SHP77 (cell line): Measurements from ENCODE around the gene AFP.

Experiments used
- DNase-seq, 2 experiments: peaks; one replicate each; lab custom pipeline; 2025; lab: John Stamatoyannopoulos, UW

AFP gene

DNA sequence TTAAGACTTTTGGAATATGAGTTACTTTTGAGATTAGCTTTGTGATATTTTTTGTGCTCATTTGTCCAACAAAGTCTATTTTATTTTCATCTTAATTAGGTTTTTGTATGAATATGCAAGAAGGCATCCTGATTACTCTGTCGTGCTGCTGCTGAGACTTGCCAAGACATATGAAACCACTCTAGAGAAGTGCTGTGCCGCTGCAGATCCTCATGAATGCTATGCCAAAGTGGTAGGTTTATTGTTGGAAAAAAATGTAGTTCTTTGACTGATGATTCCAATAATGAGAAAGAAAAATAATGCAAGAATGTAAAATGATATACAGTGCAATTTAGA is 21.1 kb upstream of the AFP start:
- no peak for DNase-seq

DNA sequence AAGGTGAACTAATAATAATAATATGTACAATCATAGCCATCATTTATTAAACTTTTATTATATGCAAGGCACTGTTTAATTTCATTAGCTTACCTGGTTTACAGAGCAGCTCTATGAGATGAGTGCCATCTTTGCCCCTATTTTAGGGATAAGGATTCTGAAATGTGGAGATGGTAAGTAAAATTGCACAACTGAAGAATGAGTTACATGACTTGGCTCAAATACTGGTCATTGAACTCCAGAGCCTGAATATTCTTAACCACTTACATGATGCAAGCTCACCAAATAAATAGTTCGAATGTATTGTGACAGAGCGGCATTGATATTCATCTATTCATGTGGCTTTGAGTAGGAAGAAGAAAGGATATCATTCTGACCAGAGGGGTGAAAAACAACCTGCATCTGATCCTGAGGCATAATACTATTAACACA is 20.2 kb upstream of the AFP start:
- no peak for DNase-seq

DNA sequence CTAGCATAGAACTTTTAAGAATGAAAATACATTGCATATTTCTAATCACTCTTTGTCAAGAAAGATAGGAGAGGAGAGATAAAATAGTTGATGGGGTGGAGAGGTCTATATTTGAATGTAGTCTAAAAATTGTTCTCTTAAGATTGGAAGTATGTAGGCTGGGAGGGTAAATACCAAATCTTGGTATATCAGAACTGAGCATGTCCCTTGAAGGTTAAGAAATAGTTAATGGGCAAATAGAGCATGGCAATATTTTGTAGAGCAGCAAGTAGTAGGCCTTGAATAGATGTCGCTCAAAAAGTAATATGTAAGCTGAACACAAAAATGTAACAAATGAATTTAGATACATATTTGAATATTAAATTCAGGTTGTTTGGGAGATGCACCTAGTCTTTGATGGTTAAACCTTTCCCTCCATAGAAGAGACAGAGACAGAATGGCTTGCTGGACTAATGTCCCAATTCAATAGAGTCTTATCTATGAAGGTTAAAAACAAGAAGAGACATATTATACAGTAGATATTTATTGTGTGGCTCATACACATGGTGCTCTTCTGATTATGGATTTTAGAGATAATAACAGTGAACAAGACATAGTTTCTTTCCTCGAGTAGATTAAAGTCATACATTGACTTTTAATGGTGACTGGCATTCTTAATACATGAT is 19.5 kb upstream of the AFP start:
- DNase-seq, result no peak

DNA sequence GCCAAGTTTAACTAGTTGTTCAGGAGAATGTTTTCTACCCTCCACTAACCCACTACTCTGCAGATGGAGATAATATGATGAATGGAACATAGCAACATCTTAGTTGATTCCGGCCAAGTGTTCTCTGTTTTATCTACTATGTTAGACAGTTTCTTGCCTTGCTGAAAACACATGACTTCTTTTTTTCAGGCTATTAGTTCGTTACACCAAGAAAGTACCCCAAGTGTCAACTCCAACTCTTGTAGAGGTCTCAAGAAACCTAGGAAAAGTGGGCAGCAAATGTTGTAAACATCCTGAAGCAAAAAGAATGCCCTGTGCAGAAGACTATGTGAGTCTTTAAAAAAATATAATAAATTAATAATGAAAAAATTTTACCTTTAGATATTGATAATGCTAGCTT is 18.7 kb upstream of the AFP start:
- no peak for DNase-seq

DNA sequence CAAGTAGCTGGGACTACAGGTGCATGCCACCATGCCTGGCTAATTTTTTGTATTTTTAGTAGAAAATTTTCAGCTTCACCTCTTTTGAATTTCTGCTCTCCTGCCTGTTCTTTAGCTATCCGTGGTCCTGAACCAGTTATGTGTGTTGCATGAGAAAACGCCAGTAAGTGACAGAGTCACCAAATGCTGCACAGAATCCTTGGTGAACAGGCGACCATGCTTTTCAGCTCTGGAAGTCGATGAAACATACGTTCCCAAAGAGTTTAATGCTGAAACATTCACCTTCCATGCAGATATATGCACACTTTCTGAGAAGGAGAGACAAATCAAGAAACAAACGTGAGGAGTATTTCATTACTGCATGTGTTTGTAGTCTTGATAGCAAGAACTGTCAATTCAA is 18.0 kb upstream of the AFP start:
- DNase-seq, result no peak

DNA sequence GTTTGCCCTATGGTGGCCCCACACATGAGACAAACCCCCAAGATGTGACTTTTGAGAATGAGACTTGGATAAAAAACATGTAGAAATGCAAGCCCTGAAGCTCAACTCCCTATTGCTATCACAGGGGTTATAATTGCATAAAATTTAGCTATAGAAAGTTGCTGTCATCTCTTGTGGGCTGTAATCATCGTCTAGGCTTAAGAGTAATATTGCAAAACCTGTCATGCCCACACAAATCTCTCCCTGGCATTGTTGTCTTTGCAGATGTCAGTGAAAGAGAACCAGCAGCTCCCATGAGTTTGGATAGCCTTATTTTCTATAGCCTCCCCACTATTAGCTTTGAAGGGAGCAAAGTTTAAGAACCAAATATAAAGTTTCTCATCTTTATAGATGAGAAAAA is 17.3 kb upstream of the AFP start:
- no peak for DNase-seq

DNA sequence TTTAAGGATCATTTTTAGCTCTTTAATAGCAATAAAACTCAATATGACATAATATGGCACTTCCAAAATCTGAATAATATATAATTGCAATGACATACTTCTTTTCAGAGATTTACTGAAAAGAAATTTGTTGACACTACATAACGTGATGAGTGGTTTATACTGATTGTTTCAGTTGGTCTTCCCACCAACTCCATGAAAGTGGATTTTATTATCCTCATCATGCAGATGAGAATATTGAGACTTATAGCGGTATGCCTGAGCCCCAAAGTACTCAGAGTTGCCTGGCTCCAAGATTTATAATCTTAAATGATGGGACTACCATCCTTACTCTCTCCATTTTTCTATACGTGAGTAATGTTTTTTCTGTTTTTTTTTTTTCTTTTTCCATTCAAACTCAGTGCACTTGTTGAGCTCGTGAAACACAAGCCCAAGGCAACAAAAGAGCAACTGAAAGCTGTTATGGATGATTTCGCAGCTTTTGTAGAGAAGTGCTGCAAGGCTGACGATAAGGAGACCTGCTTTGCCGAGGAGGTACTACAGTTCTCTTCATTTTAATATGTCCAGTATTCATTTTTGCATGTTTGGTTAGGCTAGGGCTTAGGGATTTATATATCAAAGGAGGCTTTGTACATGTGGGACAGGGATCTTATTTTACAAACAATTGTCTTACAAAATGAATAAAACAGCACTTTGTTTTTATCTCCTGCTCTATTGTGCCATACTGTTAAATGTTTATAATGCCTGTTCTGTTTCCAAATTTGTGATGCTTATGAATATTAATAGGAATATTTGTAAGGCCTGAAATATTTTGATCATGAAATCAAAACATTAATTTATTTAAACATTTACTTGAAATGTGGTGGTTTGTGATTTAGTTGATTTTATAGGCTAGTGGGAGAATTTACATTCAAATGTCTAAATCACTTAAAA is 16.6 kb upstream of the AFP start:
- no peak for DNase-seq

DNA sequence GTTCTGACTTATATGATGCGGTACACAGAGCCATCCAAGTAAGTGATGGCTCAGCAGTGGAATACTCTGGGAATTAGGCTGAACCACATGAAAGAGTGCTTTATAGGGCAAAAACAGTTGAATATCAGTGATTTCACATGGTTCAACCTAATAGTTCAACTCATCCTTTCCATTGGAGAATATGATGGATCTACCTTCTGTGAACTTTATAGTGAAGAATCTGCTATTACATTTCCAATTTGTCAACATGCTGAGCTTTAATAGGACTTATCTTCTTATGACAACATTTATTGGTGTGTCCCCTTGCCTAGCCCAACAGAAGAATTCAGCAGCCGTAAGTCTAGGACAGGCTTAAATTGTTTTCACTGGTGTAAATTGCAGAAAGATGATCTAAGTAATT is 15.4 kb upstream of the AFP start:
- DNase-seq, result no peak

DNA sequence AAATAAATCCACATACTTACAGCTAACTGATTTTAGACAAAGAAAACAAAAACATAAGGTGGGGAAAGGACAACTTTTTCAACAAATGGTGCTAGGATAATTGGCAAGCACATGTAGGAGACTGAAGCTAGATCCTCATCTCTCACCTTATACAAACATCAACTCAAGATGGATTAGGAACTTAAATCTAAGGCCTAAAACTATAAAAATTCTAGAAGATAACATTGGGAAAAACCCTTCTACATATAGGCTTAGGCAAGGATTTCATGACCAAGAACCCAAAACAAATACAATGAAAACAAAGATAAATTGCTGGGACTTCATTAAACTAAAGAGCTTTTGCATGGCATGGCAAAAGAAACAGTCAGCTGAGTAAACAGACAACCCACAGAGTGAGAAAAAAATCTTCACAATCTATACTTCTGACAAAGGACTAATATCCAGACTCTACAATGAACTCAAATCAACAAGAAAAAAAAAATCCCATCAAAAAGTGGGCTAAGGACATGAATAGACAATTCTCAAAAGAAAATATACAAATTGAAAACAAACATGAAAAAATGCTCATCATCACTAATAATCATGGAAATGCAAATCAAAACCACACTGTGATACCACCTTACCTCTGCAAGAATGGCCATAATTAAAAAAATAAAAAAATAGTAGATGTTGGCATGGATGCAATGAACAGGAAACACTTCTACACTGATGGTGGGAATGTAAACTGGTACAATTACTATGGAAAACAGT is 14.1 kb upstream of the AFP start:
- no peak for DNase-seq

DNA sequence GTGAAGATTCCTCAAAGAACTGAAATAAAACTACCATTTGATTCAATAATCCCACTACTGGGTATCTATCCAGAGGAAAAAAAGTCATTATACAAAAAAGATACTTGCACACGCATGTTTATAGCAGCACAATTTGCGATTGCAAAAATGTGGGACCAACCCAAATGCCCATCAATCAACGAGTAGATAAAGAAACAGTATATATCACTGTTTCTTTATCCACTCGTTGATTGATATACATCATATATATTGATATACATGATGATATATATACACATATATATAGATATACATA is 13.6 kb upstream of the AFP start:
- no peak for DNase-seq

DNA sequence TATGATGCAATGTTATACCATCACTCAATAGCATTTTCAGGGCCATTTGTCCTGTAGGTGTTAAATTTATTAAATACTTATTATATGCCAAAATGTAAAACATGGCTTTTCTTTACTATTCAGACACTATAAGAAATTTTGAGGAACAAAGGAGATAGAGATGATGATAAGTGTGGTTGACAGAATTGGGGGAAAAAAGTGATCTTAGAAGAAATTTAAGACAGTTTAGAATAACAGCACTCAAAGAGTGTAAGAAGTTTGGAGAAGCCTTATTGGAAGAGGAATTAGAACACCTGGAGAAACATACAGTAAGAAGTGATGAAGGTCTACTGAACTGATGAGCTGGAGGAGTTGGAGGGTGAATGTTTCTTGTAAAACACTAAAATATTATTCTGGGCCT is 12.8 kb upstream of the AFP start:
- DNase-seq, result no peak

DNA sequence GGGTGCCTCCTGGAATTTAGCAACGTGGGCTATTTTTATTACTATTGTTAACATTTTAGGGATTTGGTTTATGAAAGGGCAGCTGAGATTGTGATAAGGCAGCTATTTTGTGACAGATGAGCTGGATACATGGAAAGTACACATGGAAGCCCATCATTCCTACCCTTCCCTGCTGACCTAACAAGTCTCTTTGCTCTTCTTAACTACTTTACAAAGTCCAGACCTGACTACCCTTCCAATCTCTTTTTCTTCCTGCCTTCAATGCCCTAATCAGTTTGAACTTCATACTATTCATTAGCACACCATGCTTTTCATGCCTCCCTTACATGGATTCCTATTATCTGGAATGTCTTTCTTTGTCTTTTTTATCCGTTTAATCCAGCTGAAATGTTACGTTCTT is 9.4 kb upstream of the AFP start:
- DNase-seq, result no peak

DNA sequence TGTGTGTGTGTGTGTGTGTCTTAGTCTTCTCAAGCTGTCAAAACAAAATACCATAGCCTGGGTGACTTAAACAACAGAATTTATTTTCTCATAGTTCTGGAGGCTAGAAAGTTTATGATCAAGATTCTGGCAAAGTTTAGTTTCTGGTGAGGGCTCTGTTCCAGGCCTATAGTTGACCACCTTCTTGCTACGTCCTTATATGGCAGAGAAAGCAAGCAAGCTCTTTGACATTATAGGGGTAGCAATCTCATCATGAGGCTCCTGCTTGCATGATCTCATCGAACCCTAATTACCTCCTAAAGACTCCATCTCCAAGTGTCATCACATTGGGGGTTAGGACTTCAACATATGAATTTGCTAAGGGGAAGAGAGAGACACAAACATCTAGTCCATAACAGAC is 6.9 kb upstream of the AFP start:
- DNase-seq, result no peak

DNA sequence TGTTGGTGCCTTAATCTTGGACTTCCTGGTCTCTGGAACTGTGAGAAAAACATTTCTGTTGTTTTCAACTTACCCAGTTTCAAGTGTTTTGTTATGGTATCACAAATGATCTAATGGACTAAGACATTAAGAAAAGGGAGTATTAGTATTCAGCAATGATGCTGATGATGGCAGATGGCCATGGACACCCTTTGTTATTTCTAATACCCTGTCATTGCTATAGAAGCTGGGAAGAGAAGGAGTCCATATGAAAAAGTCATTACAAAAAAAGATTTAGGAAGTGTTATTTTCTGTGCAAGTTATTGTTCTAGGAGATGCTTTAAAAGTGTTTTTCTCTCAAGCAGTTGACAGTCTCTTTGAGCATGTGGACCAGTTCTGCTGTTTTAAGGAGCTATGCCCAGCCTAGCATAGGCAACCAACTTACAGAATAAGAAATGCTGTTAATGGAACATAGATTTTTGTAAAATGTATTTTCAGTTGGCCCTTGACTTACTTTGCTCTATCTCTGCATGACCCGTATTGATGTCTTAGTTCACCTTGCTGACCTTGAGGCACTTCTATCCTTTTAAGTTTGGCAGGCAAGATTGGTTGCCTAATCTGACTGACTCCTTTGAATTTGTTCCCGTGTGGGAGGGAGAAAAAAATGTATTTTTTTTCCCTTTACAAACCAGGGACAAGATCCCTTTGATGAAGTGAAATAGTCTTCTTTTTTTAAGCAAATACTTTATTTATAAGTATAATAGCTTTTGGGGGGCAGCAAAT is 6.0 kb upstream of the AFP start:
- DNase-seq, result no peak

DNA sequence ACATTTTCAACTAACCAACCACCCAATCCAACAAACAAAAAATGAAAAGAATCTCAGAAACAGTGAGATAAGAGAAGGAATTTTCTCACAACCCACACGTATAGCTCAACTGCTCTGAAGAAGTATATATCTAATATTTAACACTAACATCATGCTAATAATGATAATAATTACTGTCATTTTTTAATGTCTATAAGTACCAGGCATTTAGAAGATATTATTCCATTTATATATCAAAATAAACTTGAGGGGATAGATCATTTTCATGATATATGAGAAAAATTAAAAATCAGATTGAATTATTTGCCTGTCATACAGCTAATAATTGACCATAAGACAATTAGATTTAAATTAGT is 4.2 kb upstream of the AFP start:
- DNase-seq, result no peak

DNA sequence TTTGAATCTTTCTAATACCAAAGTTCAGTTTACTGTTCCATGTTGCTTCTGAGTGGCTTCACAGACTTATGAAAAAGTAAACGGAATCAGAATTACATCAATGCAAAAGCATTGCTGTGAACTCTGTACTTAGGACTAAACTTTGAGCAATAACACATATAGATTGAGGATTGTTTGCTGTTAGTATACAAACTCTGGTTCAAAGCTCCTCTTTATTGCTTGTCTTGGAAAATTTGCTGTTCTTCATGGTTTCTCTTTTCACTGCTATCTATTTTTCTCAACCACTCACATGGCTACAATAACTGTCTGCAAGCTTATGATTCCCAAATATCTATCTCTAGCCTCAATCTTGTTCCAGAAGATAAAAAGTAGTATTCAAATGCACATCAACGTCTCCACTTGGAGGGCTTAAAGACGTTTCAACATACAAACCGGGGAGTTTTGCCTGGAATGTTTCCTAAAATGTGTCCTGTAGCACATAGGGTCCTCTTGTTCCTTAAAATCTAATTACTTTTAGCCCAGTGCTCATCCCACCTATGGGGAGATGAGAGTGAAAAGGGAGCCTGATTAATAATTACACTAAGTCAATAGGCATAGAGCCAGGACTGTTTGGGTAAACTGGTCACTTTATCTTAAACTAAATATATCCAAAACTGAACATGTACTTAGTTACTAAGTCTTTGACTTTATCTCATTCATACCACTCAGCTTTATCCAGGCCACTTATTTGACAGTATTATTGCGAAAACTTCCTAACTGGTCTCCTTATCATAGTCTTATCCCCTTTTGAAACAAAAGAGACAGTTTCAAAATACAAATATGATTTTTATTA is 3.6 kb upstream of the AFP start:
- DNase-seq, result no peak

DNA sequence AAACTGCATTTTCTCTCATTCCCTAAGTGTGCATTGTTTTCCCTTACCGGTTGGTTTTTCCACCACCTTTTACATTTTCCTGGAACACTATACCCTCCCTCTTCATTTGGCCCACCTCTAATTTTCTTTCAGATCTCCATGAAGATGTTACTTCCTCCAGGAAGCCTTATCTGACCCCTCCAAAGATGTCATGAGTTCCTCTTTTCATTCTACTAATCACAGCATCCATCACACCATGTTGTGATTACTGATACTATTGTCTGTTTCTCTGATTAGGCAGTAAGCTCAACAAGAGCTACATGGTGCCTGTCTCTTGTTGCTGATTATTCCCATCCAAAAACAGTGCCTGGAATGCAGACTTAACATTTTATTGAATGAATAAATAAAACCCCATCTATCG is 2.9 kb upstream of the AFP start:
- DNase-seq, result no peak

DNA sequence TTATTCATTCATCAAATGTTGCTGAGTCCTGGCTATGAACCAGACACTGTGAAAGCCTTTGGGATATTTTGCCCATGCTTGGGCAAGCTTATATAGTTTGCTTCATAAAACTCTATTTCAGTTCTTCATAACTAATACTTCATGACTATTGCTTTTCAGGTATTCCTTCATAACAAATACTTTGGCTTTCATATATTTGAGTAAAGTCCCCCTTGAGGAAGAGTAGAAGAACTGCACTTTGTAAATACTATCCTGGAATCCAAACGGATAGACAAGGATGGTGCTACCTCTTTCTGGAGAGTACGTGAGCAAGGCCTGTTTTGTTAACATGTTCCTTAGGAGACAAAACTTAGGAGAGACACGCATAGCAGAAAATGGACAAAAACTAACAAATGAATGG is 1.7 kb upstream of the AFP start:
- DNase-seq, result no peak

DNA sequence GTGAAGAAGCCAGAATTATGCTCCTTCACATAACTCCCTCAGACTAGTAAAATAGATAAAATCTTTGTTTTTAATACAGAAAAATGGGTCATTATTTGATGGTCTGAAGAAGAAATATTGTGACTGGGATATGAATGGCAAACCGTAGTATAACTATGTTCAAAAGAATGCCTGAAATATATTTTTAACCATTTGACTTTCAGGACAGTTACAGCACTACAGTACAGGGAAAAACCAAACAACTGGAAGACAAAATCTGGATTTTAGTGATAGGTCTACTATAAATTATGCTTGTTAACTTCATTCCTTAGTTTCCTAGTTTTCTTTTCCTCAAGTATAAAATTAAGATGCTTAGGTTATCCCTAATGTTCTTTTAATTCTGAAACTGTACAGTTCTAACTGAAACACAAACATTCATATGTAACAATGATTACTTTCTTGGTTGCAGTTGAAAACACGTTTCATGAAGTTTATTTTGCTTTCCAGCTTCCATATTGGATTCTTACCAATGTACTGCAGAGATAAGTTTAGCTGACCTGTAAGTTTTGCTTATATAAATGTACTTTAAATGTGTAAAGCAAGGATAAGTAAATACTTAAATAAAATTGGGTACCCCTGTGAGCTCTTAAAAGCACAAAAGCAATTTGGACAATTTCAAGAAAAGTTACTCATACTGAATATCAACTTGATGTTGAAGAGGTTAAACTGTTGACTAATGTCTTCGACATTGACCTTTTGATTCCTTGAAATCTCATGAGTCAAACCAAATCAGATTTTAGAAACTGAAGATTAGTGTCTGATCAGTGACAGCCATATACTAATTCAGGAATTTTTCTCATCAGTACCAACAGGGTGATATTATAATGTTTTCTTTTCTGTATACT is 895 bp downstream of the AFP start:
- no peak for DNase-seq

DNA sequence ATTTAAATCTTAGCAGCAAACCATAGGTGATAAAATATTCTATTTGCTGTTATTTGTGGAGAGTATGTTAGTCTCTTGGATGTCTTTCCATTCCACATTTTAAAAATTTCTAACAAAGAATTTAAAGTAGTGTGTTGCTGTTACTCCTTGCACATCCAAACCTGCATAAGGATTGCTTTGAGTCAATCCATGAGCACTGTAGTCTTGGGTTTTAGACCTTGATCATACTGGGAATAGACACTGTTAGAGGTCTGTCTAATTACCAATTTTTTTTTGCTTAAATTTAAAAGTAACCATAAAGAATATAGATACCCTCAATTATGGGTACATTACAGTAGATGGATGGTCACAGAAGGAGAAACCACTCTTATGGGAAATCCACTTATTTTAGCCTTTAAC is 1.5 kb downstream of the AFP start:
- DNase-seq, result no peak

DNA sequence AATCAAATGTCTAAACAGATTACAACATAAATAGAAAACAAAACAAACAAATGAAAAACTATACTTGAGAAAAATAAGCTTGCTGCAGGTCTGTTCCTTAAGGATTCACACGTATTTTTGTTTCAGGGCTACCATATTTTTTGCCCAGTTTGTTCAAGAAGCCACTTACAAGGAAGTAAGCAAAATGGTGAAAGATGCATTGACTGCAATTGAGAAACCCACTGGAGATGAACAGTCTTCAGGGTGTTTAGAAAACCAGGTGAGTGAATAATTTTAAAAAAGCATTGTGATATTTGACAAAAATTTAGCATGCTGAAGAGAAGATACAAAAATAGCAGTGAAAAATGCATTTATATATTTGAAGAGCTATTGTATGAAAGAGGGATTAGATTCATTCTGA is 2.0 kb downstream of the AFP start:
- DNase-seq, result no peak
